ENCODE results near the gene NT5C1A. TPM values are rescaled to one million over a fixed set of nuclear protein-coding genes. Genes with fewer than 3 reads are reported as not detected.
A peak's percentile ranks its signal among the peaks of the same experiment; 100 is the strongest.

NT5C1A gene
- total RNA-seq, 3 donors from 2014 or later = 0.29 TPM; not detected in 2

GRCh38 chr1:39650431-39650830 lies 21.5 kb downstream of the NT5C1A start:
- no peaks in the 10 kb centered on the region for H3K36me3 ChIP-seq
- DNase-seq (ENCODE audit: low spot score in 2 of 2) = no peak
- no peaks in the 10 kb centered on the region for H3K27me3 ChIP-seq
- H3K4me1 ChIP-seq = no peaks in the 10 kb centered on the region
- intact Hi-C loops (cut with DNase I; ENCODE audit: low total_unique reads) = loop anchor here (2.0 to 5.0 kb wide), 2 partner anchors 42 to 107 kb away; no protein-coding TSS in a partner anchor
- TF ChIP-seq POLR2A (IDR thresholded peaks at IDR 0.05) = no peak
- no peak for TF ChIP-seq POLR2AphosphoS5 (IDR thresholded peaks at IDR 0.05)
- TF ChIP-seq CTCF (IDR thresholded peaks at IDR 0.05) = no peak
- no peak overlapping the region for H3K4me3 ChIP-seq
- H3K9me3 ChIP-seq = no peaks in the 10 kb centered on the region
- H3K27ac ChIP-seq = no peak overlapping the region

GRCh38 chr1:39649636-39650185 lies 22.2 kb downstream of the NT5C1A start:
- H3K27ac ChIP-seq = no peak overlapping the region
- no peaks in the 10 kb centered on the region for H3K9me3 ChIP-seq
- H3K4me1 ChIP-seq = no peaks in the 10 kb centered on the region
- TF ChIP-seq POLR2AphosphoS5 (IDR thresholded peaks at IDR 0.05) (no peak), POLR2A (IDR thresholded peaks at IDR 0.05) (no peak), CTCF (IDR thresholded peaks at IDR 0.05) (no peak)
- intact Hi-C loops (cut with DNase I; ENCODE audit: low total_unique reads) = loop anchor here (2.0 to 5.0 kb wide), 2 partner anchors 41 to 108 kb away; no protein-coding TSS in a partner anchor
- H3K27me3 ChIP-seq = no peaks in the 10 kb centered on the region
- DNase-seq (ENCODE audit: low spot score in 2 of 2) = no peak
- H3K4me3 ChIP-seq = no peak overlapping the region
- no peaks in the 10 kb centered on the region for H3K36me3 ChIP-seq

GRCh38 chr1:39648496-39648895 lies 23.4 kb downstream of the NT5C1A start:
- H3K4me1 ChIP-seq = no peaks in the 10 kb centered on the region
- H3K27ac ChIP-seq = no peak overlapping the region
- H3K4me3 ChIP-seq = no peak overlapping the region
- intact Hi-C loops (cut with DNase I; ENCODE audit: low total_unique reads) = no loop called here
- H3K9me3 ChIP-seq = no peaks in the 10 kb centered on the region
- H3K36me3 ChIP-seq = no peaks in the 10 kb centered on the region
- no peak for DNase-seq (ENCODE audit: low spot score in 2 of 2)
- TF ChIP-seq POLR2A (IDR thresholded peaks at IDR 0.05) = no peak
- TF ChIP-seq POLR2AphosphoS5 (IDR thresholded peaks at IDR 0.05) = no peak
- TF ChIP-seq CTCF (IDR thresholded peaks at IDR 0.05) = no peak
- H3K27me3 ChIP-seq = no peaks in the 10 kb centered on the region

GRCh38 chr1:39647247-39647646 lies 24.7 kb downstream of the NT5C1A start:
- H3K4me1 ChIP-seq = no peaks in the 10 kb centered on the region
- H3K36me3 ChIP-seq = no peaks in the 10 kb centered on the region
- H3K27me3 ChIP-seq = no peaks in the 10 kb centered on the region
- no peak for TF ChIP-seq POLR2A (IDR thresholded peaks at IDR 0.05)
- H3K4me3 ChIP-seq = no peak overlapping the region
- DNase-seq (ENCODE audit: low spot score in 2 of 2) = no peak
- no peaks in the 10 kb centered on the region for H3K9me3 ChIP-seq
- intact Hi-C loops (cut with DNase I; ENCODE audit: low total_unique reads) = no loop called here
- peak overlapping the region in 1 of 2 donors; percentile 68 for H3K27ac ChIP-seq

GRCh38 chr1:39646232-39647081 lies 25.4 kb downstream of the NT5C1A start:
- Histone ChIP-seq H3K27ac (peak overlapping the region in 1 of 2 donors; percentile 68), H3K4me3 (no peak overlapping the region), H3K36me3 (no peaks in the 10 kb centered on the region), H3K4me1 (no peaks in the 10 kb centered on the region), H3K27me3 (no peaks in the 10 kb centered on the region), H3K9me3 (no peaks in the 10 kb centered on the region)
- peak in 1 of 2 donors; percentile 28 for DNase-seq (ENCODE audit: low spot score in 2 of 2)
- intact Hi-C loops (cut with DNase I; ENCODE audit: low total_unique reads) = no loop called here
- TF ChIP-seq POLR2AphosphoS5 (IDR thresholded peaks at IDR 0.05) = peak in 1 of 3 donors; percentile 74
- TF ChIP-seq POLR2A (IDR thresholded peaks at IDR 0.05) = no peak

All from breast epithelium (tissue), 4 donors.